Measurements from ENCODE around the gene LMNTD1. TPM values are rescaled to one million over a fixed set of nuclear protein-coding genes. Genes with fewer than 3 reads are reported as not detected.

The LMNTD1 gene
- total and polyA plus RNA-seq, 10 donors: 0.05 TPM; not detected in 9

- TF ChIP-seq POLR2AphosphoS5 (IDR thresholded peaks at IDR 0.05): peak in 1 of 3 donors; percentile 33
- TF ChIP-seq POLR2A (IDR thresholded peaks at IDR 0.05): no peak
- TF ChIP-seq CTCF (IDR thresholded peaks at IDR 0.05 in 8 of 11, conservative IDR thresholded peaks at IDR 0.05 in 3 of 11): no peak
- 30 to 59% (median 40%) methylated on average over 5 of the region's 5 CpGs for WGBS, 5 donors
- intact Hi-C loops (cut with DNase I; ENCODE audit: low total_unique reads): no loop called here
Observed at GRCh38 chr12:25482625-25483024, 70.5 kb downstream of the LMNTD1 start.

GRCh38 chr12:25480145-25480544 lies 72.9 kb downstream of the LMNTD1 start:
- no peak overlapping the region for H3K4me3 ChIP-seq
- no peaks in the 10 kb centered on the region for H3K9me3 ChIP-seq
- TF ChIP-seq CTCF (IDR thresholded peaks at IDR 0.05 in 8 of 11, conservative IDR thresholded peaks at IDR 0.05 in 3 of 11): no peak
- no peak for TF ChIP-seq POLR2A (IDR thresholded peaks at IDR 0.05)
- TF ChIP-seq POLR2AphosphoS5 (IDR thresholded peaks at IDR 0.05): no peak
- H3K4me1 ChIP-seq: no peaks in the 10 kb centered on the region
- no peaks in the 10 kb centered on the region for H3K36me3 ChIP-seq
- intact Hi-C loops (cut with DNase I; ENCODE audit: low total_unique reads): no loop called here
- DNase-seq: no peak
- H3K27me3 ChIP-seq (replicated peaks in 1 of 7): no peaks in the 10 kb centered on the region
- WGBS, 5 donors: 91 to 100% (median 92%) methylated on average over 1 of the region's 1 CpG
- no peak overlapping the region for H3K27ac ChIP-seq

More at GRCh38 chr12:25482625-25483024, 70.5 kb downstream of the LMNTD1 start:
- Histone ChIP-seq H3K4me1 (no peaks in the 10 kb centered on the region), H3K9me3 (no peaks in the 10 kb centered on the region), H3K27me3 (replicated peaks in 1 of 7) (no peaks in the 10 kb centered on the region), H3K4me3 (no peak overlapping the region), H3K27ac (peak overlapping the region in 6 of 8 donors; percentile 28 to 59 (median 43)), H3K36me3 (no peaks in the 10 kb centered on the region)
- DNase-seq: no peak

GRCh38 chr12:25477217-25477616 lies 75.9 kb downstream of the LMNTD1 start:
- intact Hi-C loops (cut with DNase I; ENCODE audit: low total_unique reads): no loop called here
- no peak for DNase-seq
- H3K4me1 ChIP-seq: no peaks in the 10 kb centered on the region
- no peak overlapping the region for H3K4me3 ChIP-seq
- H3K36me3 ChIP-seq: no peaks in the 10 kb centered on the region
- TF ChIP-seq POLR2A (IDR thresholded peaks at IDR 0.05) (no peak), POLR2AphosphoS5 (IDR thresholded peaks at IDR 0.05) (no peak), CTCF (IDR thresholded peaks at IDR 0.05 in 8 of 11, conservative IDR thresholded peaks at IDR 0.05 in 3 of 11) (no peak)
- no peaks in the 10 kb centered on the region for H3K27me3 ChIP-seq (replicated peaks in 1 of 7)
- H3K27ac ChIP-seq: no peak overlapping the region
- WGBS, 5 donors: 89 to 99% (median 93%) methylated on average over 5 of the region's 5 CpGs
- no peaks in the 10 kb centered on the region for H3K9me3 ChIP-seq

- TF ChIP-seq POLR2AphosphoS5 (IDR thresholded peaks at IDR 0.05): no peak
- TF ChIP-seq CTCF (IDR thresholded peaks at IDR 0.05 in 8 of 11, conservative IDR thresholded peaks at IDR 0.05 in 3 of 11): no peak
- TF ChIP-seq POLR2A (IDR thresholded peaks at IDR 0.05): no peak
- Histone ChIP-seq H3K36me3 (no peaks in the 10 kb centered on the region), H3K4me3 (no peak overlapping the region), H3K9me3 (no peaks in the 10 kb centered on the region), H3K27ac (no peak overlapping the region), H3K4me1 (no peaks in the 10 kb centered on the region), H3K27me3 (replicated peaks in 1 of 7) (no peaks in the 10 kb centered on the region)
- intact Hi-C loops (cut with DNase I; ENCODE audit: low total_unique reads): no loop called here
- no peak for DNase-seq
Observed at GRCh38 chr12:25472453-25472852, 80.6 kb downstream of the LMNTD1 start.
